Caco-2 (cell line): ENCODE measurements around the gene TNS1. TPM values are rescaled to one million over a fixed set of nuclear protein-coding genes. Genes with fewer than 3 reads are reported as not detected.
"Not testable (repeated sequence)": the region's sequence is repeated elsewhere in the genome, so short reads cannot be mapped to it uniquely, and the experiment has no call there.

ENCODE experiments used
- BruUV-seq: library from RNA; stranded (reverse); fragments of 400-500 nt; replicated peaks from 2 replicates; lab custom pipeline; 2021; lab: Mats Ljungman, UMichigan
- CTCF ChIA-PET: fragments of 300-600 bp; sonication (Branson Sonifier 250); formaldehyde crosslinking; loops from one replicate; lab custom pipeline; 2022; ENCODE audit warnings: antibody characterized with exemption; lab: Charles Lee
- POLR2A ChIA-PET: fragments of 300-600 bp; sonication (Branson Sonifier 250); formaldehyde crosslinking; loops from one replicate; lab custom pipeline; 2022; ENCODE audit warnings: antibody characterized with exemption; lab: Charles Lee
- DNase-seq, 2 experiments: peaks; one replicate each; pipeline versions ENCODE4 v3.0.0 to v3.0.0-alpha.2; 2020 to 2022
- H3K27me3 ChIP-seq: replicated peaks from 2 replicates; pipeline ENCODE4 v1.6.0; 2011; ENCODE audit warnings: low read length; ENCODE audit not compliant: control insufficient read depth, insufficient read depth
- H3K36me3 ChIP-seq: 2 replicates; pipeline ENCODE4 v1.5.1; 2011; ENCODE audit warnings: low read length; ENCODE audit not compliant: control insufficient read depth, insufficient read depth
- H3K4me1 ChIP-seq: fragments of 250-450 bp; sonication (Bioruptor Pico); 2 replicates; pipeline ENCODE4 v1.5.1; 2020; ENCODE audit warnings: mild to moderate bottlenecking
- H3K4me3 ChIP-seq: 2 replicates; pipeline ENCODE4 v1.5.1; 2011; ENCODE audit warnings: low read depth, mild to moderate bottlenecking, control low read depth, low read length
- H3K9me3 ChIP-seq: fragments of 250-450 bp; sonication (Bioruptor Pico); 2 replicates; pipeline ENCODE4 v1.5.1; 2020; ENCODE audit warnings: mild to moderate bottlenecking, moderate library complexity
- H3K27ac Mint-ChIP-seq: one replicate; pipeline ENCODE4 v1.8.0; 2022; ENCODE audit warnings: mixed read lengths; ENCODE audit not compliant: unreplicated experiment
- H3K27me3 Mint-ChIP-seq: one replicate; pipeline ENCODE4 v1.8.0; 2022; ENCODE audit warnings: mixed read lengths; ENCODE audit not compliant: insufficient read depth, unreplicated experiment
- H3K36me3 Mint-ChIP-seq: one replicate; pipeline ENCODE4 v1.8.0; 2022; ENCODE audit warnings: mild to moderate bottlenecking, mixed read lengths; ENCODE audit not compliant: insufficient read depth, unreplicated experiment
- H3K4me1 Mint-ChIP-seq: one replicate; pipeline ENCODE4 v1.8.0; 2022; ENCODE audit warnings: low read depth, mixed read lengths; ENCODE audit not compliant: unreplicated experiment
- H3K4me3 Mint-ChIP-seq: one replicate; pipeline ENCODE4 v1.8.0; 2022; ENCODE audit warnings: mild to moderate bottlenecking, moderate library complexity, mixed read lengths; ENCODE audit not compliant: unreplicated experiment
- H3K9me3 Mint-ChIP-seq: one replicate; pipeline ENCODE4 v1.8.0; 2022; ENCODE audit warnings: mixed read lengths; ENCODE audit not compliant: unreplicated experiment
- CTCF ChIP-seq, 2 experiments: fragments of 200-600 bp in 1 of 2; IDR thresholded peaks; 1 replicate in 1 of 2; 2 replicates in 1 of 2; pipeline versions ENCODE4 v1.5.1 to v1.8.0; 2011 to 2022; ENCODE audit warnings: antibody characterized with exemption in 1 of 2, control low read depth in 1 of 2, inconsistent platforms in 1 of 2, low read depth in 1 of 2, low read length in 1 of 2, mild to moderate bottlenecking in 1 of 2, moderate library complexity in 1 of 2; ENCODE audit not compliant: insufficient read depth in 1 of 2, severe bottlenecking in 1 of 2, unreplicated experiment in 1 of 2
- intact Hi-C: fragments of 100-400 bp; cut with micrococcal nuclease; formaldehyde crosslinking; loops from one replicate; pipeline ENCODE4 v1.10.0; 2022; ENCODE audit not compliant: unreplicated experiment
- total RNA-seq: library from RNA; stranded (reverse); gene quantifications from 2 replicates; pipeline ENCODE4 v1.2.3, GENCODE V29; 2022

TNS1 gene
- total RNA-seq, 1 experiment from 2014 or later: 16.1 TPM

DNA sequence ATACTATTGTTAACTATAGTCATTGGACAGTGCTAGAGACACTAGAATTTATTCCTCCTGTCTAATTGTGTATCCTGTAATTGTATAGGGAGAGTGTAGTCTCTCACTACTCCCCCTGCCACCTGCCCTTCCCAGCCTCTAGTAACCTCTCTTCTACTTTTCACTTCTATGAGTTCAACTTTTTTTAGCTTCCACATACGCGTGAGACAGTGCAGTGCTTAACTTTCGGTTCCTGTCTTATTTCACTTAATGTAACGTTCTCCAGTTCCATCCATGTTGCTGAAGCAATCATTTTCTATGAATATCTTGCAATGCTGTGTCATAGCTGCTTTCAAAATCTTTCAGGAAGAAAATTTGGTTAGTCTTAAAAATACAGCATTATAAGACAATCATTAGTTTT, 43.4 kb upstream of the TNS1 start:
- Mint-ChIP-seq H3K9me3 (peaks cover 19% of the 10 kb centered on the region), H3K27ac (no peak overlapping the region), H3K4me3 (no peak overlapping the region), H3K36me3 (no peaks in the 10 kb centered on the region), H3K27me3 (peaks cover 21% of the 10 kb centered on the region), H3K4me1 (no peaks in the 10 kb centered on the region)
- ChIA-PET CTCF (no interaction called here), POLR2A (no interaction called here)
- peaks cover 10% of the 10 kb centered on the region; the same call in 1 of the 2 replicates for H3K9me3 ChIP-seq
- H3K36me3 ChIP-seq: no peaks in the 10 kb centered on the region
- DNase-seq: no peak
- TF ChIP-seq CTCF (IDR thresholded peaks at IDR 0.05; ENCODE audit: insufficient read depth in 1 of 2, low read depth in 1 of 2, low read length in 1 of 2, severe bottlenecking in 1 of 2, unreplicated experiment in 1 of 2): no peak
- intact Hi-C loops: no loop called here
- H3K4me3 ChIP-seq: no peak overlapping the region
- H3K27me3 ChIP-seq: no peaks in the 10 kb centered on the region
- no TSS peak for BruUV-seq
- H3K4me1 ChIP-seq: no peaks in the 10 kb centered on the region

DNA sequence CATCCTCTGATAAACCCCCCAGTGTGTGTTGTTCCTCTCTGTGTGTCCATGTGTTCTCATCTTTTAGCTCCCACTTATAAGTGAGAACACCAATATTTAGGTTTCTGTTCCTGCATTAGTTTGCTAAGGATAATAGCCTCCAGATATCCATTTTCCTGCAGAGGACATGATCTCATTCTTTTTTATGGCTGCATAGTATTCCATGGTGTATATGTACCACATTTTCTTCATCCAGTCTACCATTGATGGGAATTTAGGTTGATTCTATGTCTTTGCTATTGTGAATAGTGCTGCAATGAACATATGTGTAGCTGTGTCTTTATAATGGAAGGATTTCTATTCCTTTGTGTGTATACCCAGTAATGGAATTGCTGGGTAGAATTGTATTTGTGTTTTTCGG, 41.8 kb upstream of the TNS1 start:
- peaks cover 10% of the 10 kb centered on the region; the same call in 1 of the 2 replicates for H3K9me3 ChIP-seq
- H3K27ac Mint-ChIP-seq, H3K27me3 ChIP-seq, H3K4me3 ChIP-seq, intact Hi-C loops, H3K4me1 ChIP-seq, POLR2A ChIA-PET, DNase-seq, CTCF ChIA-PET, H3K36me3 Mint-ChIP-seq, BruUV-seq, H3K4me1 Mint-ChIP-seq, H3K9me3 Mint-ChIP-seq, H3K36me3 ChIP-seq, H3K4me3 Mint-ChIP-seq: not testable (repeated sequence)
- peaks cover 24% of the 10 kb centered on the region for H3K27me3 Mint-ChIP-seq

- Mint-ChIP-seq H3K36me3 (no peaks in the 10 kb centered on the region), H3K27ac (no peak overlapping the region), H3K4me3 (no peak overlapping the region), H3K27me3 (peaks cover 30% of the 10 kb centered on the region), H3K9me3 (peaks cover 9% of the 10 kb centered on the region), H3K4me1 (no peaks in the 10 kb centered on the region)
- Histone ChIP-seq H3K4me3 (no peak overlapping the region), H3K4me1 (no peaks in the 10 kb centered on the region), H3K9me3 (peaks cover 10% of the 10 kb centered on the region; the same call in 1 of the 2 replicates), H3K36me3 (no peaks in the 10 kb centered on the region), H3K27me3 (no peaks in the 10 kb centered on the region)
- DNase-seq: no peak
- CTCF ChIA-PET: no interaction called here
- no peak for TF ChIP-seq CTCF (IDR thresholded peaks at IDR 0.05; ENCODE audit: insufficient read depth in 1 of 2, low read depth in 1 of 2, low read length in 1 of 2, severe bottlenecking in 1 of 2, unreplicated experiment in 1 of 2)
- intact Hi-C loops: no loop called here
- POLR2A ChIA-PET: no interaction called here
- no TSS peak for BruUV-seq
These were observed 40.9 kb upstream of the TNS1 start for GRCh38 chr2:218043701-218044109.

GRCh38 chr2:218043100-218043499, 40.3 kb upstream of the TNS1 start:
- BruUV-seq: no TSS peak

More at GRCh38 chr2:218043100-218043499, 40.3 kb upstream of the TNS1 start:
- no peaks in the 10 kb centered on the region for H3K4me1 Mint-ChIP-seq
- ChIA-PET CTCF (no interaction called here), POLR2A (no interaction called here)
- Histone ChIP-seq H3K27me3 (no peaks in the 10 kb centered on the region), H3K36me3 (no peaks in the 10 kb centered on the region), H3K4me1 (no peaks in the 10 kb centered on the region), H3K4me3 (no peak overlapping the region), H3K9me3 (peaks cover 10% of the 10 kb centered on the region; the same call in 1 of the 2 replicates)
- intact Hi-C loops: no loop called here
- H3K9me3 Mint-ChIP-seq: peaks cover 9% of the 10 kb centered on the region
- no peaks in the 10 kb centered on the region for H3K36me3 Mint-ChIP-seq
- H3K4me3 Mint-ChIP-seq: no peak overlapping the region
- peaks cover 26% of the 10 kb centered on the region for H3K27me3 Mint-ChIP-seq
- TF ChIP-seq CTCF (IDR thresholded peaks at IDR 0.05; ENCODE audit: insufficient read depth in 1 of 2, low read depth in 1 of 2, low read length in 1 of 2, severe bottlenecking in 1 of 2, unreplicated experiment in 1 of 2): no peak
- no peak overlapping the region for H3K27ac Mint-ChIP-seq
- DNase-seq: no peak
